SK-N-SH treated with all-trans-retinoic acid at 6 μM for 48 hours (cell line): ENCODE data around the gene KIAA0513.

ENCODE experiments used
- ZNF565 ChIP-seq: fragments of 450-650 bp; formaldehyde crosslinking; conservative IDR thresholded peaks from 2 replicates; pipeline ENCODE4 v1.5.0; 2020; ENCODE audit warnings: low read depth, mild to moderate bottlenecking, moderate library complexity
- ZNF70 ChIP-seq: fragments of 450-650 bp; formaldehyde crosslinking; IDR thresholded peaks from 2 replicates; pipeline ENCODE4 v1.5.0; 2020; ENCODE audit warnings: mild to moderate bottlenecking, moderate library complexity
- TF ChIP-seq, protein P1 (sequence below): fragments of 250-450 bp; sonication (Bioruptor Pico); IDR thresholded peaks from 2 replicates; pipeline ENCODE4 v1.8.0; 2020; ENCODE audit warnings: mild to moderate bottlenecking, moderate library complexity, borderline replicate concordance

DNA sequence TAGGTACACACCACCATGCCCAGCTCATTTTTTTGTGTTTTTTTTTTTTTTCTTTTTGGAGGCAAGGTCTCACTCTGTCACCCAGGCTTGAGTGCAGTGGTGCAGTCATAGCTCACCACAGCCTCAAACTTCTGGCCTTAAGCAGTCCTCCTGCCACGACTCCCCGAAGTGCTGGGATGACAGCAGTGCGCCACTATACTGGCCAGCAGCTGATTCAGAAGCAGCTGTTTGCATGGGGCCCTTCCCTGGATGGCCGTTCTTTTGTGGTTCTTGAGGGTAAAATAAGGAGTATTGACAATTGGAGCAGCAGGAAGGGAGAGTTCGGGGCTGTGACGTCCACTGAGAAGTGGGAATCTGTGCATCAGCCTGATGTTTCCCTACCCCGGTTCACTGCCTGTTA is 41.6 kb downstream of the KIAA0513 start:
- TF ChIP-seq ZNF70 (no peak), ZNF565 (no peak)
- TF ChIP-seq, protein P1, sequence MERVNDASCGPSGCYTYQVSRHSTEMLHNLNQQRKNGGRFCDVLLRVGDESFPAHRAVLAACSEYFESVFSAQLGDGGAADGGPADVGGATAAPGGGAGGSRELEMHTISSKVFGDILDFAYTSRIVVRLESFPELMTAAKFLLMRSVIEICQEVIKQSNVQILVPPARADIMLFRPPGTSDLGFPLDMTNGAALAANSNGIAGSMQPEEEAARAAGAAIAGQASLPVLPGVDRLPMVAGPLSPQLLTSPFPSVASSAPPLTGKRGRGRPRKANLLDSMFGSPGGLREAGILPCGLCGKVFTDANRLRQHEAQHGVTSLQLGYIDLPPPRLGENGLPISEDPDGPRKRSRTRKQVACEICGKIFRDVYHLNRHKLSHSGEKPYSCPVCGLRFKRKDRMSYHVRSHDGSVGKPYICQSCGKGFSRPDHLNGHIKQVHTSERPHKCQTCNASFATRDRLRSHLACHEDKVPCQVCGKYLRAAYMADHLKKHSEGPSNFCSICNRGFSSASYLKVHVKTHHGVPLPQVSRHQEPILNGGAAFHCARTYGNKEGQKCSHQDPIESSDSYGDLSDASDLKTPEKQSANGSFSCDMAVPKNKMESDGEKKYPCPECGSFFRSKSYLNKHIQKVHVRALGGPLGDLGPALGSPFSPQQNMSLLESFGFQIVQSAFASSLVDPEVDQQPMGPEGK = no peak
